Measurements from ENCODE around the gene MAF.

MAF gene

DNA sequence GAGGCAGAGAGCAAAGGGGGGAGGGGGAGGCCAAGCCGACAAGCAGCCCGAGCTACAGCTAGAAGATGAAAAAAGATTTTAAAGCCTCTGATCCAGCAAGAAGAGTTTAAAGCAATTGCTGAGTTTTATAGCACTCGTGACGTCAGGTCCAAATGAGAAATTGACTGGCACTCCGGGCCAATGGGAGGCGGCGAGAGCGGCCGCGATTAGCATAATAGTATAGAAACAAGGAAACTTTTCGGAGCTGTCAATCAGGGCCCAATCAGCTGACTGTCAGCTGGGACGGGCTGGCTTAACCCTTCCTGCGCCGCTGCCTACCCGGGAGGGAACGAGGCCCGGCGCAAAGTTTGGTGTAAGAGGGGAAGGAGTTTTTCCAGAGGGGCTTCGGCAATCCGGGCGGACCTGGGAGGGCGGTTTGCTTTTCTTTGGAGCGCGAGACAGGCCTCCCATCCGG lies at the start of gene MAF:
Gene MAF, minus strand, starts transcription at position 100 of the 454 bp plus-strand sequence. CDS start 835 bp downstream, outside the sequence.
- no peak for DNase-seq (ENCODE audit: low read depth)

DNA sequence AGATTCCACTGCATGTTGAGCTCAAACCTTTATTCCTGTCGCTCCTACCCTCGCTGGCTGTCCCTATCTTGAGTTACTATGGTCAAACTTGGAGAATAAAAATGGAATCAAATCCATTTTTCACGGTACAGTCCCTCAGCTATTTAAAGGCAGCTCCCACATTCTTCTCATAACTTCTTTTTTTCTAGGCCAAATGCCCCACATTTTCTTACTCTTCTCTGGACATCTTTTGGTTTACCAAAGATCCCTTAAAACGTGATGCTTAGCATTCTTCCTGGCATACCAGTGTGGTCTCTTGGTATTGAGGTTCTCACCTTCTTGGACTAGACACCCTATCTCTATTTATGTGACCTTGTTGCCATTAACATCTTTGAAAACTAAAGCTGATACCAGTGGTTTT lies 48.3 kb upstream of the MAF start:
- DNase-seq (ENCODE audit: low read depth) = no peak

DNA sequence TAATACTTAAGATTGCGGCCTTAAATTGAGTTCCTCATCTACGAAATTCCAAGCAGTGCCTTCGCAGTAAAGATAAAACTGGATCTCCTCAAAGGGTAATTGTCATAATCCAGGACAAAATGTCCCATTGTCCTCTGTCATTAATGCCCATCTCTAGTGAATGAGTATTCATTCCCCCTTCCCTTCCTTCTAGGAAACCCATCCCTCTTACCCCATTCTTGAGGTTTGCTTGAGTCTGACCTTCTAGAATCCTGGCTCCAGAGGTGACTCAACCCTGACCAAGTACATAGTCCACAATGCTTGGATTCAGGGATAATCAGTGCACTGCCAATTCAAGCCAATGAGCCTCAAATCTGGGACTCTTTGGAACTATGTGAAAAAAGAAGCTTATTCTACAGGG lies 47.0 kb upstream of the MAF start:
- DNase-seq (ENCODE audit: low read depth) = no peak

DNA sequence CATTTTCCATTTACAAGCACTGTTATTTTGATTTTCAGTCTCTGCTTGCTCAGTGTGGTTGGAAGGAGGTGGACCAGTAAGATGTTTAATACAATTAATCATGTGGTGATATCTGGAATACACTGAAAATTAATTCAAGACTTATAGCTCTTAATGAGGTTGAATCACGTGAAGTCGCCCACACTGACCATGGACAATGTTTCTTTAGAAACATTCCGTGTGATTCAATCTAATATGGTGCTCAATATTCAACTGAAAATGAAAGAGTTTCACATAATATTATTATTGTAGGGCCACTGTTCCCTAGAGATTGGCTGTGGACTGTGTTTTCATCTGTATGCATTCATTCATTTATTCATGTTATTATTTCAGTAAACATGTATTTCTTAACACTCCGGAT lies 45.2 kb upstream of the MAF start:
- no peak for DNase-seq (ENCODE audit: low read depth)

DNA sequence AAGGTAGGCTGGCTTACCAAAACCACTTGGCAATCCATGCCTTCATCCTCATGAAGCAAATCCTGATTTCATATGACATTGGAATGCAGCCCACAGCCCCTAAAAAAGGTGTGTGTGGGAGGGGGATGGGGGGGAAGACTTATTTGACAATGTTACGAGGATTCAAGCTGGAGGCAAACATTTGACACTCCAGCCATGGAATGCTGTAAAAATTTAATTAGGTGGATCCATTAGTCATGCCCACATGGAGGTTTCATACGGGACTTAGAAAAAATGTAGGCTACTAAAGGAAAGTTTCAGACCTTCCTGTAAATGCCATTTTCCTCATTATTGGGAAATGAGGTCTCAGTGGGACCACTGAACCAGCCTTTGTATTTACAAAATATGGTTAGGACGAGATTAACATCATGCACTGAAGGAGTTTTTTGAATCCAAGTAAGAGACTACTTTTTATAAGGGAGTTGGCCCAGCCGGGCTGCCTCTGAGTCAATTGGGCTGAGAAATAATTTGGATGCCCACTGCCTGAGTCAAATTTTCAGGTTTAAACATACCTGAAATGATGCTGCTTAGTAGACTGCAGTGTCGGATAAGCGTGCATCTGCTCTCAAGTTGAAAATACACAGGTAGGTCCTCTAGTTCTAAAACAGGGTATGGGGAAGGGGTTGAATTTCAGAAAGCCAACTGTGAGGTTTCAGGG lies 44.6 kb upstream of the MAF start:
- DNase-seq (ENCODE audit: low read depth) = no peak

DNA sequence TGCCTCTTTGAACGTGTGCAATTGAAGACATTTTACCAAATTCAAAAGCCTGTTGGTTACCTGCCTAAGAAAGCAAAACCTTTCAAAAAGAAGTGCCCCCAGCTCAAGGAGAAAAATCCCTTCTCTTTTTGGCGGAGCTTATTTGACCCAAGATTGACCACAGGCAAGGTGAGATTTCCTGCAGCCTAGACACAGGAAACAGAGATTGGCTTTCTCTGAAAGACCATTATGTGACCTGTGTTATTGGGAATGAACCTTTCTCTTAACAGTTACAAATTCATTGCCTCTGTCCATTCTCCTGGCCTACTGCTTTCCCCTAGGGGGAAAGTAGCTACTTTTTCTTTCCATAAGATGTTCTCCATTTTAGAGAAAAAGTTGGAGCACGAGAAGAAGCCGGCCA lies 42.1 kb upstream of the MAF start:
- DNase-seq (ENCODE audit: low read depth) = no peak

DNA sequence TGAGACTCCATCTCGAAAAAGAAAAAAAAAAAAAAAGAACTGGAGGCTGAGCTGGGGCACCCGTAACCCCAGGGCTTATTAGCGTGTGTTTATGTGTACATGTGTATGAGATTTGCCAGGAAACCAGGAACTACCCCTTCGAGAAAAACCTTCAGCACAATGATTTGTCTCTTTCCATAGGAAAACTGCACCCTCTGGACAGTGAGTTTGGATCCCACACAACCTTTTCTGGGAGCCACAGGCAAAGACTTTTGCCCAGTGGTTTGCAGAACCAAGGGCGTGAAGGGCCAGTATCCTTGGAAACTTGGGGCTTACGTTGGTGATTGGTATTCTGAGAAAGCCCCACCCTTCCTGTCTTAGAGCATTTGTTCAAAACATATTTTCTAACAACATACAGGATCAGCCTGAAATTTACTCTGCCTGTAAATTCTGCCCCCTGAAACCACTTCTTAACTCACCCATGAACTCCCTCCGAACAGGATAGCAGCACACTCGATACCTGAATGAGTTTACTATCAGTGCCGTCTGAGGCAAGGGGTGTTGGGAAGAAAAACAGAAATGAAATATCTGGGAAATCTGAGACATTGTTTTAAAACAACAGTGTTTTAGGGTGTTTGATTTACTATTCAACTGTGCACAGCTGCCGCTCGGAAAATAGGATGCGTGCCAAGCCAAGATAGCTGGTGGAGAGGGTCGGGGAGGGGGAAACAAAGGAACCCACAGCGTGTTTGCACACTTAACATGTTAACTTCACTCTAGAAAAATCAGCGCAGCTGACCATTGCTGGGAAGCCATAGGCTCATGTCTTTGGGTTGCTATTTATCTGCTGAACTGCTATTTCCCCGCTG lies 40.2 kb upstream of the MAF start:
- DNase-seq (ENCODE audit: low read depth) = no peak

DNA sequence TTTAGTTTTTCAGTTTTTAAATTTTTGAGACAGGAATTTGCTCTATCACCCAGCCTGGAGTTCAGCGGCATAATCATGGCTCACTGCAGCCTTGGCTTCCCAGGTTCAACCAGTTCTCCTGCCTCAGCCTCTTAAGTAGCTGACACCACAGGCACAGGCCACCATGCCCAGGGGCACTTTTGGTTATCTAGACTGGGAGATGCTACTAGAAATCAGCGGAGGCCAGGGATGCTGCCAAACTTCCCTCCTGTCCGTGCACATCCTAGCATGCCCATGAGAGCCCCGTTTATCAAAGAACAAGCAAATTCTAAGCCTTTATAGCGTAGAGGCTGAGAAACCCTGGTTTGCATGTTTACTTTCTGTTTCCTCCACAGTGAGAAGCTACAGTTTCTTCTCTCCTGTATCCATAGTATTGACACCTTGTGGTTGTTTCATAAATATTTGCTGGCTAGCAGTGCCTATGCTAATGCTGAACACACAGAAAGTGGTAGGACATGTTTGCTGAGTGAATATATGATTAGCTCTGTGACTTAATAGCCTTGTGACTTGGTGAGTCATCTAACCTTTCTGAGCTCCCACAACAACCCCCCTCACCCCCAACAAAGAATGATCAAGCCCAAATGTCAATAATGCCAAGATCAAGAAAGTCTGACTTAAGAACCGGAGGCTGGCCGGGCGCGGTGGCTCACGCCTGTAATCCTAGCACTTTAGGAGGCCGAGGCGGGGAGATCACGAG lies 39.2 kb upstream of the MAF start:
- no peak for DNase-seq (ENCODE audit: low read depth)

DNA sequence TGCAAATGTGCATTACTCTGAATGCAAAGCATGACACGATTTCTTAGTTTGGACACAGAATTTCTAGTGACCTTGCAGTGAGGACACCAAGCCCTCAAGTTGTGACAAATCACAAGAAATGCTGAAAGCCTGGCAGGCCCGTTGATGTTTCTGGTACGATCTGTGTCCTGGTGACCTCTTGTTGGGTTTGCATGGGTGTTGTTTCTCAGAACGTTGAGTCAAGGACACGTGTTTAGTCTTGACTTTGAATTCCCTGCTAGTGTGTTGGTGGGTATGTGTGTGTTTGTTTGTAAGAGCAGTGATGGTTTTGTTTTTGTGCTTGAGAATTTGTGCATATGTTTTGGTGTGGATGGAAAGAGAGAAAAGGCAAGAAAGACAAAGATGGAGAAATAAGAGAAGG lies 37.8 kb upstream of the MAF start:
- DNase-seq (ENCODE audit: low read depth) = no peak

DNA sequence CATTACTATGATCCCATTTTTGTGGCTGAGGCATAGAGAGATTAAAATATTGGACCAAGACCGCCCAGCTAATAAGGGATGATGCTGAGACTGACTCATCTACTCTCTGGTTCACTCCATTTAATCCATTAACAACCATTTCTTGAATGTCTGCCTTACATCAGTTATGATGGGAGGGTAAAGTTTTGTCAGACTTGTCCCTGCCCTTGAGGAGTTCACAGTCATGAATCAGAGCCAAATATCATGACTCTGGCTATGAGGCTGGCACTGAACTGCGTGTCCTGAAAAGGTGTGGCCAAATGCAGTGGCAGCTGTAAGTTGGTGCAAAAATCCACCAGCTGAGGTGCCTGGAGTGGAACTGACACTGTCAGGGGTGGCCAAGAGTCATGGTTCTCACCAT lies 35.0 kb upstream of the MAF start:
- no peak for DNase-seq (ENCODE audit: low read depth)

DNA sequence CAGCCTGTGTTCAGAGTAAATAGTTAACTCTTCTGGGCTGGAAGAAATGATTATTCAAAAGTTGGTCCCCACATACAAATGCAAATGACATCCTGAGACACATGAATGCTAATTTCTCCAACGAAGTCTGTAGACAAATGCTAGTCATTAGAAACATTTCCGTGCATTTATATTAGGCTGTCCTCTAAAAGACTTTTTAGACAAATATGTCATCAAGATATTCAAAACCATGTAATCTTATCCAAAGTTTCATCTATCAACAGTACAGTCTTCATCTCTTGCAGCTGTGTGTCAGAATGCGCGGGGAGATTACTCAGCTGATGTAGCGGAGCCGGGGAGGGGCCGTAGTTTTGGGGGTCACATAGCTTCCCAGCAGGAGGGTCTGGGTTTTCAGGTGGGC lies 33.8 kb upstream of the MAF start:
- DNase-seq (ENCODE audit: low read depth) = no peak

DNA sequence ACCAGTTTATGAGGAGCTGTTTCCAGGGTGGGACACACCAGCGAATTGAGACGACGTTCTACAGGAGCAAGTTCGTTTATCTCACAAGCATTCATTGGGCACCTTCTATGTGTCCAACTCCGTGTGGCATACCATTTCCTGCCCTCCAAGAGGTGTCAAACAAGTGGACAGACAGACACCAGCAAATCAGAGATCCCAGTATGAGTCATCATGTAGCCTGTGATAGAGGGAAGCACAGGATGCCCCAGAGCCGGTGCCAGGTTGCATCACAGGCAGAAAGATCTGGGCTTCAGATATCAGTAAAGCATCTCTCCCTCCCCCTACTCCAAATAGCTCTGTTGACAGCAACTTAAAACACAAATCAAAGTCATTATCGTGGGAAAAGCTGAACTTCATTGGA lies 31.8 kb upstream of the MAF start:
- no peak for DNase-seq (ENCODE audit: low read depth)

DNA sequence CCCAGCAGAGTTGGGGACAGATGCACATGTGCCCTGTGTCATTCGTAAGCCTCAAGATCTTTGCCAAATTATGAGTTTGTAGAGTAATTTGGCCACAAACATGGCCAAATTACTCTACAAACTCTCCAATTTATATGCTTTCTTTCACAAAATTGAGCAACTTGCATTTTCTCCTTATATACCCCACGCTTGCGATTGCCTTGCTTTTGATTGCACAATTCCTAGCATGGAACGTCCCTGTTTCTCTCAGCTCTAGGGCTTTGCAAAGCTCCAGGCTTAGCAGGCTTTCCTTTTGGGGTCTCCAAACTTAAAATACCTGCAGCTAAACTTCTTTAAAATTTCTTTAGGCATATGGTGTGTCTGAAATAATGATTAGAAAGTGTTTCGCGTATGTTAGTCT lies 28.5 kb upstream of the MAF start:
- DNase-seq (ENCODE audit: low read depth) = no peak

DNA sequence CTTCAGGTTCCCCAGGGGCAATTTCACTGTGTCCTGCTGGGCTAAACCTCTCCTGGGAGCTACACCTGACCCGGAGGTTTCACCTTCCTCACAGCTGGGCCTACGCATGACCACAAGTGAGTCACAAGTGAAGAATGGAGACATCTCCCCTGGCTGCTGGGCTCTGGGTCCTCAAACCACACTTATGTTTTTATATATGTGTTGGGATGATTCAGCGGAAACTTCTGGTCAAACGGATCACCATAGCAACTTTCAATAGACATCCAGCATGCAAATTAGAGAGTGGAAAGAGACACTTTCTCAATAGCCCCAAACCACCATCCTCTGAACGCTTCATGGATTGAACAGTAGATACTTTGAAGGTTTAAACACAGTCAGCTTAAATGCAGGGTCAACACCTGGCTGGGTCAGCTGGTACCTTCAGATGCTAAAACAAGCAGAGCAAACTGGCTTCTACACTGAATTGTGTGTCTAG lies 28.0 kb upstream of the MAF start:
- no peak for DNase-seq (ENCODE audit: low read depth)

DNA sequence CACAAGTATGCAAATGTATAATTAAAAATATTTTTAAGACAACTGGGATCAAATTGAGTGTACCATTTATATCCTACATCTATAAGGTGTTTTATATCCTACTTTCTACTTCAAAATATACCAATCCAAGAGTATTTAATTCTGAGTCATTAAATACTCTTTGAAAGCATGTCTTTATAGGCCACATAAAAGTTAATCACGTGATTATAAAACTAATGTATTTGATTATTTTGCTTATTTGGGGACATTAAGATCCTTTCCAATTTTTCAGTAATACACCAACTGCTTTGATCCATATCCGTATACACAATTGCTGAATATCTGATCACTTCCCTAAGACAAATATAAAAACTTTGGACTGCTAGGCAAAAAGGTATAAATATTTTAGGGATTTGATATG lies 26.6 kb upstream of the MAF start:
- no peak for DNase-seq (ENCODE audit: low read depth)

DNA sequence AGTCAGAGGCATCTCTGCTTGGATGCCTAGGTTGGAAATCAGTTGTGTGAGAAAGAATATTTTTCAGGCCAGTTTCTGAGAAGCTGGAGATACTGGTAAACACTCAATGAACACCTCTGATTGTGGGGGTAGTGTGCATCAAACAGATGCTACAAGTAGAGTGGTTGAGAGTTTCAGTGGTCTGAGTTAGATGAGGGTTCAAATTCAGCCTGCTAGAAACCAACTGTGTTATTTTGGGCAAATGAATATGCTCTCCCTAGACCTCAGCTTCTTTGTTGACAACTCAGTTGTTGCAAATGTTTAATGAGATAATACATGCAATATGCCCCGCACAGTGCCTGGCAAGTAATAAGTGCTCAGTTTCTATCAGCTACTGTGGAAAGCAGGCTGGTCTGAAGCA lies 25.2 kb upstream of the MAF start:
- no peak for DNase-seq (ENCODE audit: low read depth)

DNA sequence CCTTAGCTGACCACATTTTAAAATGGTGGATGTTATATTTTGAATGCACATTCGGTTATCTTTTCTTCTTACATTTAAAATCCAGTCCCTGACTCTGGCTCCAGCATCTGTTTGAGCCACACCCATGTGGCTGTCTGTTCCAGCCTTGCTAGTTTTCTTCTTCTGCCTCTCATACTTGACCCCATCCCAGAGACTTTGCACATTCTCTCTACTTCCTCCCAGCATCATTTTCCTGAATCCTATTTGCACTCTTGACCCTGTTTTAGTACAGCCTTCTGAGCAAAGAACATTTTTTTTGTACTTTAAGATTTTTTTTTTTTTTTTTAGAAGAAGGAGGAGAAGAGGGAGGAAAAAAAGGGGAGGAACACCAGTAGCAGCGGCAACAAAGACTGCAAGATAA lies 23.3 kb upstream of the MAF start:
- DNase-seq (ENCODE audit: low read depth) = no peak

DNA sequence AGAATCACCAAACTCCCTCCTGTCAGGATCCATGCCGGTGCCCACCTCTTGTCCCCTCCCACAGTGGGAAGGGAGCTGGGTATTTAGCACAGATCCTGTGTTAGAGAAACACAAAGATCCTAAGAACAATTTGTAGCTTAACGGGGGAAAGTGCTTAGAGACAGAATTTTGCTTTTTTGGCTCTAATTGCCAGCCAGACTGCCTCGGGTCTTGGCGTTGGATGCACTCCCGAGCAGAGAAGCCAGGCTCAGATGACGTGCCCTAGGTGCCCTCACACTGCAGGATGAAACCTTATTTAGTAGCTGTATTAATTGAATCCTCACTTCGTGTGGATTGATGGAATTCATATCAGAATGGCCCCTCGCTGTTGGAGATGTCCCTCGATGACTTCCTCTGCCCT lies 22.5 kb upstream of the MAF start:
- no peak for DNase-seq (ENCODE audit: low read depth)

DNA sequence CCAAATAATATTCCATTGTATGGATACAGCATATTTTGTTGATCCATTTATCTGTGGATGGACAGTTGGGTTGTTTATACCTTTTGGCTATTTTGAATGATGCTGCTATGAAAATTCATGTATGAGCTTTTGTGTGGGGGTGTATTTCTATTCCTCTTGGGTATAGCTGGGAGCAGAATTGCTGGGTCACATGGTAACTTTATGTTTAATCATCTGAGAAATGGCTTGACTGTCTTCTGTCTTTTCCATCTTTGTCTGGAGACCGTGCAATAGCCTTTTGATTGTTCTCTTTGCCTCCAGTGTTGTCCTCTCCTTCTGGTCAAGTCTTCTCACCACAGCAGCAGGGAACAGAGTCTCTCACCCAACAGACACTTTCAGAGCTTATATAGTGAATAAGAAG lies 20.5 kb upstream of the MAF start:
- no peak for DNase-seq (ENCODE audit: low read depth)

DNA sequence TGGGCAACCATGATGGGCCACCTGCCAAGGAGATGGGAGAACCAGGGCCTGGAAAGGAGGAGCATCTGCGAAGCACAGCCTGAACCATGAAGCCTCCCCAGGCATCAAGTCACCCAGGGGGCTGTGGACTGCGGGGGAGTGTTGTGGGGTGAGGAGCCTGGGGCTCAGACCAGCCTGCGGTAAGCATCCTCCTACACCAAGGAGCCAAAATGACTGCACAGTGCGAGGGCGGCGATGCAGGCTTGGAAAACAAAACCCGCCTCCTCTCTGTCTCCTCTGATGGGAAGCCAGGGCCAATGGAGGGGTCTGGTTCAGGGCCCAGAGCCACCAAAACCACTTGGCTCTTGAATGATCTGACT lies 18.1 kb upstream of the MAF start:
- DNase-seq (ENCODE audit: low read depth) = no peak

DNA sequence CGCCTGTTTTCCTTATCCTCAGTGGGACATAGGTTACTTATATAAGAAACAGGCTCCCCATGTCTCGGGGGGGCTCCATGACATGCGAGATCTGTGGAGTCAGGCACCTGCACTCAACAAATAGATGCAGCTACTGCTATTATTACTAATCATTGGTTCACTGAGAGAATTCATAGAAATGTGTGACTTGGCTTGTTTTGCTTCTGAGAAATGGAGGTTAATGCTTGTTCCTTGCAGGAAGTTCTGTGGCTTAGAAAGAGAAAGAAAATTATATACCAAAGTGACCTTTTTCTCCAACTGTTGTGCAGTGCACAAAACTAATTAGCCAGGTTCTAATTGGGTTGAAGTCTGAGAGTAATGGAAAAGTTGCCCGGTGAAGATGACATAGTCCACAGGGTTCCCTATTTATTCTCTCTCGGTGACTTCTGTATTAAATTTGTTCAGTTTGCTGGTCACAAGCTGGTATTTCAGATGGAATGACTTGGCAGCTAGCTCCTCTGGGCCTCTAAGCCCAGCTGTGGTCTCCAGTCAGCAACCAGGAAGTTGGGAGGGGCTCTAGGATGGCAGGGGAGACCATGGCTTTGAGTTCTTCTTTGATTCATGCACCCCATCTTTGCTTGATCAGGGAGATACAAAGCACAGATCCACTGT lies 17.6 kb upstream of the MAF start:
- DNase-seq (ENCODE audit: low read depth) = no peak

DNA sequence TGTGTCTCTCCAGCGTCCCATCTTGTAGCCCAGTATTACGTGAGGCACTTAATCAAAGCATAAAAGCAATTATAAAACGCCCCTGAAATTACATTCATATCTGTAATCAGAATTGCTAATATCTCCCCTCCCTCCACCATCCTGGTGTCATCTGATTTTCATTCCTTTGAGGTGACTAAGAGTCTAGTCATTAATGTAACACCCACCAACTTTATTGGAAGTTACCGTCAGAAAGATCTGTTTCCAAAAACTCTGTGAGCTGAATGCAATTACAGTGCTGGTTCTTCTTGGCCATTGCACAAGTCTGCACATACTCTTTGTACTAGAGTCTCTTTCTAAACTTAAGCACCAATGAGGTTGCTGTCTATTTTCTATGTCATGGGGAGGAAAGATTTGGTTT lies 12.5 kb upstream of the MAF start:
- DNase-seq (ENCODE audit: low read depth) = no peak
